H54 (cell line): ENCODE results near the gene NEK5.
"Not testable (repeated sequence)": the region's sequence is repeated elsewhere in the genome, so short reads cannot be mapped to it uniquely, and the experiment has no call there.

Experiments used
- DNase-seq: peaks from one replicate; pipeline ENCODE4 v3.0.0; 2011; ENCODE audit warnings: low spot score, mixed read lengths; ENCODE audit not compliant: insufficient read length
- FAIRE-seq: peaks from 3 replicates; lab custom pipeline; 2011; peaks lifted over from hg19 to GRCh38; lab: Jason Lieb, UNC
- POLR2A ChIP-seq: IDR thresholded peaks from 2 replicates; pipeline ENCODE4 v1.6.1; 2011; ENCODE audit warnings: low read depth, mild to moderate bottlenecking, low read length

The NEK5 gene

DNA sequence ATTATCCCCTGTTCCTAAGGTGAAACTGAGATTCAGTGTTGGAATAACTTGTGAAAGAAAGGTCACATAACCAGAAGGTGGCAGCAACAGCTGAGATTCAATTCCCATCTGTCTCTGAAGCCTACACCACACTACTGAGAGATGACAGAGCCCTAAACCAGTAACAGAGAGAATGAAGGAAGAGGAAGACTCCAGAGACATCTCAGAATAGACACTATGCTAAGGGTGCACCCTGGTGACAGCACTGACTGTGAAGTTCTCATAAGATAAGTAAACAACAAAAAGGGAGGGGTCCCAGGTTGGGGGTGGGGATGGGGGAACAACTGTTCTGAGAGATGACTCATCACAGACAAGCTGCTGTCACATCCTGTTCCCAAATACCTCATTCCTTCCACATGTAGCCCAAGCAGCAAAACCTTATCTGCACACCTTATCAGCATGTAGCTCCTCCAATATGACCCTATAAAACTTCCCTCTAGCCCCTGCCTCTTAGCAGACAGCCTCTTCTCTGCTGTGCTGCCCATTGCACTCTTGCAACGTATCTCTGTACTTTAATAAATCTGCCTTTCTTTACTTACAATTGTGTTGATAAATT is 57.8 kb downstream of the NEK5 start:
- FAIRE-seq (no peak), DNase-seq (no peak)
- TF ChIP-seq POLR2A = no peak

DNA sequence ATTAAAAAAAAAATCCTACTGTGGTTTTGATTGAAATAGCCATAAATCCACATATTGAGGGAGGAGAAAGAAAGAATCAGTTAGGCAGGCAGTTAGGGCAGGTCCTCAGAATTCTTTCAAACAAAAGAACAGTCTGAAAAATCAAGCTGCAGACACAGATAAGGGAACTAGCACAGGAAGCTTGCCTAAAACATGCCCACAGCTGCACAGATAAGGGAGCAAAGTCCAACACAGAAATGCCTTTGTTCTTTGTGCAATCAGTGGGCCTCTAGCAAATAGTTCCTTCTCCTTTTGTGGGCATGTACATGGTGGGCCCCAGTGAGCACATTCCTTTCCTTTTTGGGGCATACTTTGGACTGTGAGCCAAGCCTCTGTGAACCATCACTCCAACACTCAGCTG is 61.6 kb downstream of the NEK5 start:
- FAIRE-seq (no peak), DNase-seq (no peak)
- no peak for TF ChIP-seq POLR2A

GRCh38 chr13:52061587-52061986 is 67.3 kb downstream of the NEK5 start:
- FAIRE-seq = no peak
- no peak for DNase-seq
- no peak for TF ChIP-seq POLR2A

DNA sequence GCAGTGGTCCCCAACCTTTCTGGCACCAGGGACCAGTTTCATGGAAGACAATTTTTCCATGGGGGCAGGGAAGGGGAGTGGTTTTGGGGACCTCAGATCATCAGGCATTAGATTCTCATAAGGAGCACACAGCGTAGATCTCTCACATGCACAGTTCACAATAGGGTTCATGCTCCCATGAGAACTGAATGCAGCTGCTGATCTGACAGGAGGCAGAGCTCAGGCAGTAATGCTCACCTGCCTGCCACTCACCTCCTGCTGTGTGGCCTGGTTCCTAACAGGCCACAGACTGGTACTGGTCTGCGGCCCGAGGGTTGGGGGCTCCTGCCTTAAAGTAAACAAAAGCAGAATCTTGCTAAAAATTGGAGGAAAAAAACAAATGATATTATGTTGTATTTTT is 67.8 kb downstream of the NEK5 start:
- not testable (repeated sequence) for DNase-seq, FAIRE-seq

DNA sequence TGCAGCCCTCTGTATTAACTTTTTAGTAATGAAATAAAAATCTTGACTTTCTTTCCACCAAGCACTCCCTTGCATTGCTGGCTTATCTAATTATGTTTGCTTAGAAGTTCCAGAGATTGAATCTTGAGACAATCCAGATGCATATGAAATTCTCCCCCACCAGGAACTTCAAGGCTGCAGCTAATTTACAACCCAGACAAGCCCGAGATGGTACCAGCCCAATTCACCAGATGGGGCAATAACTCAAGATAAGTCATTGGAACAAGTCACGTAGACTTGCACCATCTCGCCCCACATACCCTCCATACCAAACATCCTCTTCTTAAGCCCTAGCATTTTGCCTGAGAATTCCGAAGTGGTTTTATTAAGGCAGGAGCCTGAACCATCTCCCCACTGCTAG is 75.4 kb downstream of the NEK5 start:
- FAIRE-seq (no peak), DNase-seq (no peak)
- no peak for TF ChIP-seq POLR2A

DNA sequence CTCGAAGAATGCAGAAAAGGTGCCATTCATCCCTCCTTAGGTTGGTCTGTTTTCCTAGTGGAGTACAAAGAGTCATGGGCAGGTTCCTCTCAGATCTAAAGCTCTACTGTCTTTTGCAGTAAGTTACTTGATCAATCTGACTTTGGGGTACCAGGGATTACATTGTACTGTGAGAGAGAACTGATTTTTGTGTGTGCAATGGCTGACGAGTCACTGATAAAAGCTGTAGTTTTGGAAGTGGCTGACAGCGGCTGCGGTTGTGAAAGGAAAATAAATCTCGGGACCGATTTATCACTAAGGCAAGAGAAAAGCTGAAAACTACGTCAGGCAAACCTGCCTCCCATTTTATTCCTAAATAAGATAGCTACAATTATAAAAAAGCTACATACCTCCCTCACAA is 77.5 kb downstream of the NEK5 start:
- TF ChIP-seq POLR2A = no peak
- FAIRE-seq (no peak), DNase-seq (no peak)

- no peak for DNase-seq
- no peak for FAIRE-seq
Observed at GRCh38 chr13:52048516-52048915, 80.4 kb downstream of the NEK5 start.

DNA sequence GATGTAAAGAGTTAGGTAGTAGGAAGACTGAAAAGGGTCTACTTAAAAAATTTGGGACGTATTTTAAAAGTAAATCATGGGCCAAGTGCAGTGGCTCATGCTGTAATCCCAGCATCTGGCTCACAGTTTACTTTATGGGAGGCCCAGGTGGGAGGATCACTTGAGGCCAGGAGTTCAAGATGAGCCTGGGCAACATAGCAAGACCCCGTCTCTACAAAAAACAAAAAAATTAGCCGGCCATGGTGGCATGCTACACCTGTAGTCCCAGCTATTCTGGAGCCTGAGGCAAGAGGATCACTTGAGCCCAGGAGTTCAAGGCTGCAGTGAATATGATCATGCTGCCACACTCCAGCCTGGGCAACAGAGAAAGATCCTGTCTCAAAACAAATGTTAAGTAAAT is 81.4 kb downstream of the NEK5 start:
- no peak for FAIRE-seq
- no peak for DNase-seq
- TF ChIP-seq POLR2A = no peak

More at GRCh38 chr13:52048516-52048915, 80.4 kb downstream of the NEK5 start:
- TF ChIP-seq POLR2A = no peak

GRCh38 chr13:52043675-52044074 is 85.2 kb downstream of the NEK5 start:
- FAIRE-seq (no peak), DNase-seq (no peak)
- no peak for TF ChIP-seq POLR2A

DNA sequence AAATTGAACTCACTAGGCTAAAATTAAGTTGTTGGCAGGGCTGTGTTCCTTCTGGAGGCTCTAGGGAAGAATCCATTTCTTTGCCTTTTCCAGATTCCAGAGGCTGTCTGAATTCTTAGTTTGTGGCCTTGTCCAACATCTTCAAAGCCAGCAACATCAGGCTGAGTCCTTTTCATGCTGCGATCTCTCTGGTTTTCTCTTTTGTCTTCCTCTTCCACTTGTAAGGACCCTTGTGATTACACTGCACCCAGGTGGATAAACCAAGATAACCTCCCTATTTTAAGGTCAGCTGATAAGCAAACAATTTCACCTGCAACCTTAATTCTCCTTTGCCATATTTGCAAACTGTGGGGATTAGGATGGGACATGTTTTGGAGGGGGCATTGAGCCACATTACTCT is 92.8 kb downstream of the NEK5 start:
- TF ChIP-seq POLR2A = no peak
- DNase-seq (no peak), FAIRE-seq (no peak)

GRCh38 chr13:52034616-52035226 is 94.2 kb downstream of the NEK5 start:
- DNase-seq (no peak), FAIRE-seq (no peak)
- TF ChIP-seq POLR2A = no peak

DNA sequence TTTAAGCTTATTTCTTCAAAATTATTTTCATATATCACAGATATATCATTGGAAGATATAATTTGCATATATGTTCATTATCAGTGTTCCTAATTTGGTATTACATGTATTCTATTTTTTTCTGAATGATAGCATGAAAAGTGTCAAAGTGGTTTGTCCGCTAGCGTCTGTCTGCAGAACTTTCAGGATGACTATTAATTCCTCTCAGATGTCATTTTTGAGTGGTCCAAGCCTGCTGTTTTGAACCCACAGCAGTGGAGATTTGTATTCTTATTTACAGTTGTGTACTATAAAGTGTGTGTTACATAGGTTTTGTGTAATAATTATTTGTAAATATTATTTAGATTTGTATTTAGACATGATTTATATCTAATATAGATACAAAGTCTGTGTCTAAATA is 95.8 kb downstream of the NEK5 start:
- FAIRE-seq (no peak), DNase-seq (no peak)
- no peak for TF ChIP-seq POLR2A

DNA sequence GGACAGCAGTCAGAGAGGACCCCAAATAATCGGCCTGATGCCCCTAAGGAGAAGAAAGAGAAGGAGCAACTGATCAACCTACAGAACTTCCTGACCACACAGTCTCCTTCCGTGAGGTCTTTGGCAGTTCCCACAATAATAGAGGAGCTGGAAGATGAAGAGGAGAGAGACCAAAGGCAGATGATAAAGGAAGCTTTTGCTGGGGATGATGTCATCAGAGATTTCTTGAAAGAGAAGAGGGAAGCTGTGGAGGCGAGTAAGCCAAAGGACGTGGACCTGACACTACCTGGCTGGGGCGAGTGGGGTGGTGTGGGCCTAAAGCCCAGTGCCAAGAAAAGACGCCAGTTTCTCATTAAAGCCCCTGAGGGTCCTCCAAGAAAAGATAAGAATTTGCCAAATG is 98.5 kb downstream of the NEK5 start:
- not testable (repeated sequence) for DNase-seq, FAIRE-seq

GRCh38 chr13:52029569-52029968 is 99.3 kb downstream of the NEK5 start:
- no peak for TF ChIP-seq POLR2A
- FAIRE-seq = no peak
- no peak for DNase-seq

- FAIRE-seq (no peak), DNase-seq (no peak)
- no peak for TF ChIP-seq POLR2A
Observed at GRCh38 chr13:52027832-52028231, 101.0 kb downstream of the NEK5 start.

DNA sequence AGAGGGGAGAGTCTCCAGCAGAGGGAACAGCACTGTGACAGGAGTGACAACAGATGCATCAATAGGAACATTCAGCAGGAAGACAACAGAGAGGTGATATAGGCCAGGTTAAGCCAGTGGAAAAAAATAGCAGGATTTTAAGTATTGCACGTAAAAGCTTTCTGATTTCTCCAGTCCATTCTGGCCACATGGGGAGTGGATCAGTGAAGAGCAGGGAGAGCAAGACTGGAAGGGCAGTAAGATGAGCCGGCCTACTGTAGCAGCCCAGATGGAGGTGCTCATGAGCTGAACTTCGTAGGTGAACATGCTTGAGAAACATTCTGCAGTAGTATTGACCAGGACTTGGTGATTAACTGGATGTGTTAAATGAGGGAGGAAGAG is 102.6 kb downstream of the NEK5 start:
- DNase-seq (no peak), FAIRE-seq (no peak)
- TF ChIP-seq POLR2A = no peak
